Mononuclear cell (primary cell): ENCODE results near the gene MTMR3. TPM values are rescaled to one million over a fixed set of nuclear protein-coding genes. Genes with fewer than 3 reads are reported as not detected.

Experiments used
- H3K27me3 ChIP-seq: 2 replicates; pipeline ENCODE4 v1.6.0; 2011; ENCODE audit warnings: low read length, control low read depth; ENCODE audit not compliant: insufficient read depth
- H3K4me1 ChIP-seq: 2 replicates; pipeline ENCODE4 v1.5.1; 2011; ENCODE audit warnings: mild to moderate bottlenecking, low read length, control low read depth; ENCODE audit not compliant: insufficient read depth
- H3K4me3 ChIP-seq: 2 replicates; pipeline ENCODE4 v1.5.1; 2011; ENCODE audit warnings: mild to moderate bottlenecking, low read length, moderate library complexity
- H3K9me3 ChIP-seq: 2 replicates; pipeline ENCODE4 v1.5.1; 2011; ENCODE audit warnings: low read depth, mild to moderate bottlenecking, control low read depth, low read length
- total RNA-seq: library from RNA; depleted of rRNA; stranded (reverse); fragments of >200 nt; gene quantifications from one replicate; pipeline ENCODE4 v1.2.3, GENCODE V29; 2012

MTMR3 gene
- total RNA-seq, 1 donor = 79.0 TPM

- peaks cover 23% of the 10 kb centered on the region for H3K4me1 ChIP-seq
- H3K4me3 ChIP-seq = no peak overlapping the region
- H3K27me3 ChIP-seq = no peaks in the 10 kb centered on the region
- H3K9me3 ChIP-seq = no peaks in the 10 kb centered on the region
Measured at GRCh38 chr22:29917052-29917902, 34.3 kb downstream of the MTMR3 start.

GRCh38 chr22:29925402-29925801 lies 42.4 kb downstream of the MTMR3 start:
- H3K27me3 ChIP-seq = no peaks in the 10 kb centered on the region
- no peak overlapping the region for H3K4me3 ChIP-seq
- H3K4me1 ChIP-seq = peaks cover 6% of the 10 kb centered on the region
- H3K9me3 ChIP-seq = no peaks in the 10 kb centered on the region

- no peak overlapping the region for H3K4me3 ChIP-seq
- H3K27me3 ChIP-seq = no peaks in the 10 kb centered on the region
- no peaks in the 10 kb centered on the region for H3K9me3 ChIP-seq
- H3K4me1 ChIP-seq = peaks cover 6% of the 10 kb centered on the region
Measured at GRCh38 chr22:29926057-29926456, 43.1 kb downstream of the MTMR3 start.

- Histone ChIP-seq H3K9me3 (no peaks in the 10 kb centered on the region), H3K4me3 (no peak overlapping the region), H3K4me1 (peaks cover 10% of the 10 kb centered on the region), H3K27me3 (no peaks in the 10 kb centered on the region)
Measured at GRCh38 chr22:29932136-29932535, 49.2 kb downstream of the MTMR3 start.

- Histone ChIP-seq H3K4me1 (peaks cover 22% of the 10 kb centered on the region), H3K4me3 (no peak overlapping the region), H3K9me3 (no peaks in the 10 kb centered on the region), H3K27me3 (no peaks in the 10 kb centered on the region)
Measured at GRCh38 chr22:29933619-29934018, 50.6 kb downstream of the MTMR3 start.

- Histone ChIP-seq H3K9me3 (no peaks in the 10 kb centered on the region), H3K4me3 (no peak overlapping the region), H3K27me3 (no peaks in the 10 kb centered on the region), H3K4me1 (peaks cover 19% of the 10 kb centered on the region)
Measured at GRCh38 chr22:29934596-29934995, 51.6 kb downstream of the MTMR3 start.

GRCh38 chr22:29936186-29936585 lies 53.2 kb downstream of the MTMR3 start:
- H3K9me3 ChIP-seq = no peaks in the 10 kb centered on the region
- no peaks in the 10 kb centered on the region for H3K27me3 ChIP-seq
- H3K4me3 ChIP-seq = no peak overlapping the region
- peaks cover 19% of the 10 kb centered on the region for H3K4me1 ChIP-seq

- Histone ChIP-seq H3K9me3 (no peaks in the 10 kb centered on the region), H3K4me3 (no peak overlapping the region), H3K4me1 (peaks cover 13% of the 10 kb centered on the region), H3K27me3 (no peaks in the 10 kb centered on the region)
Measured at GRCh38 chr22:29937940-29938693, 55.1 kb downstream of the MTMR3 start.

GRCh38 chr22:29940526-29940925 lies 57.6 kb downstream of the MTMR3 start:
- Histone ChIP-seq H3K4me3 (no peak overlapping the region), H3K27me3 (no peaks in the 10 kb centered on the region), H3K9me3 (no peaks in the 10 kb centered on the region), H3K4me1 (peaks cover 25% of the 10 kb centered on the region)

- no peak overlapping the region for H3K4me3 ChIP-seq
- no peaks in the 10 kb centered on the region for H3K9me3 ChIP-seq
- H3K4me1 ChIP-seq = peaks cover 17% of the 10 kb centered on the region
- no peaks in the 10 kb centered on the region for H3K27me3 ChIP-seq
Measured at GRCh38 chr22:29944339-29944738, 61.4 kb downstream of the MTMR3 start.

GRCh38 chr22:29945435-29945834 lies 62.5 kb downstream of the MTMR3 start:
- Histone ChIP-seq H3K27me3 (no peaks in the 10 kb centered on the region), H3K4me3 (no peak overlapping the region), H3K4me1 (peaks cover 17% of the 10 kb centered on the region), H3K9me3 (no peaks in the 10 kb centered on the region)

- peaks cover 20% of the 10 kb centered on the region for H3K4me1 ChIP-seq
- no peaks in the 10 kb centered on the region for H3K27me3 ChIP-seq
- H3K4me3 ChIP-seq = no peak overlapping the region
- no peaks in the 10 kb centered on the region for H3K9me3 ChIP-seq
Measured at GRCh38 chr22:29946220-29946619, 63.2 kb downstream of the MTMR3 start.

- H3K4me3 ChIP-seq = no peak overlapping the region
- H3K27me3 ChIP-seq = no peaks in the 10 kb centered on the region
- peaks cover 25% of the 10 kb centered on the region for H3K4me1 ChIP-seq
- H3K9me3 ChIP-seq = no peaks in the 10 kb centered on the region
Measured at GRCh38 chr22:29947410-29948384, 64.7 kb downstream of the MTMR3 start.

- Histone ChIP-seq H3K9me3 (no peaks in the 10 kb centered on the region), H3K4me3 (no peak overlapping the region), H3K4me1 (peaks cover 25% of the 10 kb centered on the region), H3K27me3 (no peaks in the 10 kb centered on the region)
Measured at GRCh38 chr22:29948385-29948769, 65.4 kb downstream of the MTMR3 start.

- H3K4me3 ChIP-seq = no peak overlapping the region
- H3K9me3 ChIP-seq = no peaks in the 10 kb centered on the region
- H3K27me3 ChIP-seq = no peaks in the 10 kb centered on the region
- peaks cover 19% of the 10 kb centered on the region for H3K4me1 ChIP-seq
Measured at GRCh38 chr22:29949872-29950271, 66.9 kb downstream of the MTMR3 start.
